Endothelial cell of umbilical vein (primary cell): ENCODE results near the gene UMPS. TPM values are rescaled to one million over a fixed set of nuclear protein-coding genes. Genes with fewer than 3 reads are reported as not detected.
A peak's percentile ranks its signal among the peaks of the same experiment; 100 is the strongest.

ENCODE experiments used
- BruUV-seq: library from RNA; stranded (reverse); fragments of 400-500 nt; replicated peaks from 2 replicates; lab custom pipeline; 2021; lab: Mats Ljungman, UMichigan
- CTCF ChIA-PET: fragments of 300-600, 350-600 bp; sonication (Branson Sonifier 250); formaldehyde crosslinking; loops from one replicate; lab custom pipeline; 2021; ENCODE audit warnings: antibody characterized with exemption, inconsistent platforms; lab: Charles Lee
- POLR2A ChIA-PET: fragments of 300-600, 350-600 bp; sonication (Branson Sonifier 250); formaldehyde crosslinking; loops from one replicate; lab custom pipeline; 2021; ENCODE audit warnings: antibody characterized with exemption, inconsistent platforms; lab: Charles Lee
- DNase-seq: peaks from one replicate; pipeline ENCODE4 v3.0.0-alpha.2; 2011; ENCODE audit warnings: low read depth, low spot score
- FAIRE-seq: peaks from 2 replicates; lab custom pipeline; 2011; peaks lifted over from hg19 to GRCh38; lab: Jason Lieb, UNC
- H2AFZ ChIP-seq: 2 replicates; pipeline ENCODE4 v1.6.0; 2012; ENCODE audit warnings: low read depth, low read length, control low read depth, inconsistent platforms
- H3K27ac ChIP-seq: 2 replicates; pipeline ENCODE4 v1.5.1; 2011; ENCODE audit warnings: low read depth, mild to moderate bottlenecking, control low read depth, low read length, moderate library complexity; ENCODE audit not compliant: insufficient read depth
- H3K27me3 ChIP-seq, 2 experiments: 2 replicates each; pipeline versions ENCODE4 v1.6.0 to v1.6.1; 2011; ENCODE audit warnings: low read length in 2 of 2, mixed read lengths in 1 of 2; ENCODE audit not compliant: control insufficient read depth in 2 of 2, insufficient read depth in 2 of 2
- H3K36me3 ChIP-seq, 2 experiments: 2 replicates in 1 of 2; 3 replicates in 1 of 2; pipeline ENCODE4 v1.5.1; 2011; ENCODE audit warnings: low read length in 2 of 2, mild to moderate bottlenecking in 1 of 2, moderate library complexity in 1 of 2; ENCODE audit not compliant: control insufficient read depth in 2 of 2, insufficient read depth in 2 of 2; ENCODE audit errors: extremely low read depth in 1 of 2
- H3K4me1 ChIP-seq: 3 replicates; pipeline ENCODE4 v1.5.1; 2011; ENCODE audit warnings: mild to moderate bottlenecking, low read length; ENCODE audit not compliant: control insufficient read depth, insufficient read depth; ENCODE audit errors: extremely low read depth
- H3K4me2 ChIP-seq: 2 replicates; pipeline ENCODE4 v1.6.1; 2011; ENCODE audit warnings: low read length, control low read depth, mixed read lengths; ENCODE audit not compliant: insufficient read depth
- H3K4me3 ChIP-seq, 3 experiments: fragments of 200-600 bp in 1 of 3; sonication (generic), shearing (Covaris generic) in 1 of 3; replicated peaks in 1 of 3; 2 replicates each; pipeline ENCODE4 v1.5.1; 2011 to 2016; ENCODE audit warnings: control low read depth in 3 of 3, low read length in 3 of 3, mild to moderate bottlenecking in 2 of 3, inconsistent platforms in 1 of 3, low read depth in 1 of 3, moderate library complexity in 1 of 3; ENCODE audit not compliant: insufficient read depth in 1 of 3
- H3K79me2 ChIP-seq: 2 replicates; pipeline ENCODE4 v1.6.0; 2012; ENCODE audit warnings: low read length, inconsistent platforms; ENCODE audit not compliant: control insufficient read depth, insufficient read depth
- H3K9ac ChIP-seq: replicated peaks from 2 replicates; pipeline ENCODE3; 2011; ENCODE audit warnings: low read length, control low read depth; ENCODE audit not compliant: insufficient read depth; ENCODE audit errors: extremely low read depth
- H3K9me1 ChIP-seq: replicated peaks from 3 replicates; pipeline ENCODE4 v1.6.0; 2011; ENCODE audit warnings: mild to moderate bottlenecking, low read length; ENCODE audit not compliant: control insufficient read depth, insufficient read depth; ENCODE audit errors: extremely low read depth
- H3K9me3 ChIP-seq: replicated peaks from 2 replicates; pipeline ENCODE4 v1.5.1; 2012; ENCODE audit warnings: low read length, inconsistent platforms; ENCODE audit not compliant: control insufficient read depth, insufficient read depth
- H4K20me1 ChIP-seq: replicated peaks from 2 replicates; pipeline ENCODE3; 2011; ENCODE audit warnings: mild to moderate bottlenecking, low read length; ENCODE audit not compliant: control insufficient read depth, insufficient read depth; ENCODE audit errors: extremely low read depth
- CTCF ChIP-seq, 2 donors: IDR thresholded peaks; 1 replicate in 1 of 2; 2 replicates in 1 of 2; pipeline ENCODE4 v1.5.1; 2011; ENCODE audit warnings: low read length in 2 of 2, mild to moderate bottlenecking in 2 of 2, moderate library complexity in 2 of 2, control low read depth in 1 of 2, inconsistent platforms in 1 of 2, low read depth in 1 of 2; ENCODE audit not compliant: insufficient read depth in 1 of 2; ENCODE audit errors: extremely low read depth in 1 of 2
- EZH2 ChIP-seq: IDR thresholded peaks from 2 replicates; pipeline ENCODE4 v1.6.1; 2012; ENCODE audit warnings: borderline replicate concordance, low read depth, mild to moderate bottlenecking, moderate library complexity, low read length, inconsistent platforms; ENCODE audit not compliant: severe bottlenecking
- FOS ChIP-seq: IDR thresholded peaks from 2 replicates; pipeline ENCODE4 v1.6.1; 2011; ENCODE audit warnings: mild to moderate bottlenecking, low read length, moderate library complexity, borderline replicate concordance; ENCODE audit not compliant: insufficient read depth
- GATA2 ChIP-seq: IDR thresholded peaks from 2 replicates; pipeline ENCODE4 v1.7.0; 2011; ENCODE audit warnings: low read depth, mild to moderate bottlenecking, moderate library complexity, mixed read lengths, low read length; ENCODE audit not compliant: insufficient read length, insufficient read depth
- JUN ChIP-seq: IDR thresholded peaks from 2 replicates; pipeline ENCODE4 v1.6.1; 2011; ENCODE audit warnings: borderline replicate concordance, low read depth; ENCODE audit not compliant: insufficient read length, insufficient read depth
- MAX ChIP-seq: IDR thresholded peaks from 2 replicates; pipeline ENCODE4 v1.6.1; 2011; ENCODE audit not compliant: insufficient read depth, insufficient read length
- MYC ChIP-seq: IDR thresholded peaks from one replicate; pipeline ENCODE4 v1.6.1; 2011; ENCODE audit warnings: mild to moderate bottlenecking, low read depth, low read length
- POLR2AphosphoS5 ChIP-seq: IDR thresholded peaks from 2 replicates; pipeline ENCODE4 v1.6.1; 2012; ENCODE audit warnings: low read depth, mild to moderate bottlenecking, control low read depth, low read length, moderate library complexity; ENCODE audit not compliant: insufficient read depth
- dilution Hi-C: fragments of 300-500 bp; cut with MboI; formaldehyde crosslinking; loops from one replicate; pipeline ENCODE4 v1.15.0; 2019; ENCODE audit warnings: low sequenced_read_pairs; ENCODE audit not compliant: extremely low pct_ligation_motif_present
- intact Hi-C: fragments of 100-400 bp; cut with micrococcal nuclease; formaldehyde crosslinking; loops from one replicate; pipeline ENCODE4 v1.10.0; 2022
- polyA plus RNA-seq, 4 experiments: library from polyadenylated mRNA; depleted of rRNA in 3 of 4; stranded (reverse) in 3 of 4; unstranded in 1 of 4; fragments of >200 nt; gene quantifications; 2 replicates each; pipeline versions ENCODE4 v1.2.1 to v1.2.3, GENCODE V29; 2011 to 2012; ENCODE audit warnings: missing spikeins in 1 of 4
- total RNA-seq: library from RNA; stranded (reverse); gene quantifications from 2 replicates; pipeline ENCODE4 v1.2.3, GENCODE V29; 2021

UMPS gene
- total and polyA plus RNA-seq, 2 donors (not counting 3 experiments of a cell fraction or from before 2014, with no cell fraction given), result 38.6 to 50.2 TPM

GRCh38 chr3:124763206-124763605, 33.0 kb downstream of the UMPS start:
- TSS peak; percentile 75 for BruUV-seq
- dilution Hi-C loops, result loop anchor here (25.0 kb wide), 1 partner anchor 124 kb away; the partner anchor contains the start of gene ITGB5
- POLR2A ChIA-PET, result no interaction called here
- Histone ChIP-seq H3K4me1 (no peaks in the 10 kb centered on the region), H2AFZ (no peak overlapping the region), H3K4me3 (no peak overlapping the region), H3K79me2 (no peaks in the 10 kb centered on the region), H3K36me3 (peaks cover 0 to 13% of the 10 kb centered on the region in 2 experiments), H3K9ac (no peak overlapping the region), H4K20me1 (no peaks in the 10 kb centered on the region), H3K27me3 (no peaks in the 10 kb centered on the region), H3K4me2 (no peak overlapping the region), H3K9me1 (no peaks in the 10 kb centered on the region), H3K9me3 (no peaks in the 10 kb centered on the region), H3K27ac (no peak overlapping the region)
- FAIRE-seq (no peak), DNase-seq (no peak)
- TF ChIP-seq GATA2 (no peak), EZH2 (no peak), CTCF (IDR thresholded peaks at IDR 0.05; ENCODE audit: extremely low read depth in 1 of 2, insufficient read depth in 1 of 2, low read depth in 1 of 2, low read length in 2 of 2) (no peak), MAX (no peak), JUN (no peak), FOS (no peak), POLR2AphosphoS5 (no peak), MYC (no peak)
- intact Hi-C loops, result loop anchor here (5.0 to 10.0 kb wide), 2 partner anchors 392 to 674 kb away; no protein-coding TSS in a partner anchor
- CTCF ChIA-PET, result interaction anchor here (1.2 to 8.6 kb wide), 3 partner anchors 23 to 141 kb away, joined by 3 to 424 read pairs (median 112); no protein-coding TSS in a partner anchor
